HepG2 (cell line): Measurements from ENCODE around the gene STX12. TPM values are rescaled to one million over a fixed set of nuclear protein-coding genes. Genes with fewer than 3 reads are reported as not detected.
A peak's percentile ranks its signal among the peaks of the same experiment; 100 is the strongest.

Source experiments
- ATAC-seq: fragments of 200-7000 bp; cut with Tn5 transposase; 3 replicates; pipeline ENCODE4 v1.9.1; 2020; ENCODE audit warnings: mild to moderate bottlenecking, moderate library complexity
- BruUV-seq: library from RNA; stranded (reverse); fragments of 400-500 nt; replicated peaks from 2 replicates; lab custom pipeline; 2021; lab: Mats Ljungman, UMichigan
- CTCF ChIA-PET: fragments of 300-600 bp; formaldehyde crosslinking; extraction: SDS; loops from one replicate; lab custom pipeline; 2021; ENCODE audit warnings: low total read pairs, inconsistent platforms, low intra/inter-chr PET ratio; lab: Yijun Ruan, JAX
- POLR2A ChIA-PET: fragments of 350-600 bp; sonication (Branson Sonifier 250); formaldehyde crosslinking; loops from one replicate; lab custom pipeline; 2020; ENCODE audit warnings: antibody characterized with exemption, inconsistent platforms; lab: Yijun Ruan, JAX
- DNase-seq: peaks from one replicate; pipeline ENCODE4 v3.0.0-alpha.2; 2015; ENCODE audit warnings: low spot score
- FAIRE-seq: peaks from 3 replicates; lab custom pipeline; 2011; peaks lifted over from hg19 to GRCh38; lab: Jason Lieb, UNC
- H2AFZ ChIP-seq: one replicate; pipeline ENCODE4 v1.6.1; 2011; ENCODE audit warnings: low read length, inconsistent platforms
- H3K27ac ChIP-seq: fragments of 300-600 bp; 3 replicates; pipeline ENCODE4 v1.8.0; 2011; ENCODE audit warnings: mixed run types, mild to moderate bottlenecking, mixed read lengths, low read length, inconsistent platforms; ENCODE audit not compliant: insufficient read depth; ENCODE audit errors: extremely low read length
- H3K27me3 ChIP-seq, 2 experiments: fragments of 200-600 bp in 1 of 2; 2 replicates in 1 of 2; 3 replicates in 1 of 2; pipeline versions ENCODE4 v1.6.0 to v1.8.0; 2011; ENCODE audit warnings: low read length in 2 of 2, mild to moderate bottlenecking in 2 of 2, moderate library complexity in 2 of 2, inconsistent platforms in 1 of 2; ENCODE audit not compliant: insufficient read depth in 2 of 2, control insufficient read depth in 1 of 2
- H3K36me3 ChIP-seq, 2 experiments: fragments of 200-600 bp in 1 of 2; replicated peaks in 1 of 2; 2 replicates in 1 of 2; 3 replicates in 1 of 2; pipeline versions ENCODE4 v1.5.1 to v1.8.0; 2011; ENCODE audit warnings: low read length in 2 of 2, inconsistent platforms in 1 of 2; ENCODE audit not compliant: insufficient read depth in 2 of 2, control insufficient read depth in 1 of 2
- H3K4me1 ChIP-seq: 2 replicates; pipeline ENCODE4 v1.5.1; 2012; ENCODE audit warnings: low read length, inconsistent platforms; ENCODE audit not compliant: insufficient read depth
- H3K4me2 ChIP-seq: 2 replicates; pipeline ENCODE4 v1.6.0; 2011; ENCODE audit warnings: low read depth, low read length, inconsistent platforms
- H3K4me3 ChIP-seq, 3 experiments: fragments of 200-600 bp in 1 of 3; sonication (generic), shearing (Covaris generic) in 1 of 3; replicated peaks in 1 of 3; 2 replicates each; pipeline ENCODE4 v1.5.1; 2011 to 2016; ENCODE audit warnings: low read length in 3 of 3, inconsistent platforms in 2 of 3, low read depth in 2 of 3, mild to moderate bottlenecking in 2 of 3, control low read depth in 1 of 3, mixed read lengths in 1 of 3; ENCODE audit not compliant: insufficient read depth in 1 of 3
- H3K79me2 ChIP-seq: one replicate; pipeline ENCODE4 v1.6.1; 2011; ENCODE audit warnings: low read length, inconsistent platforms; ENCODE audit not compliant: insufficient read depth
- H3K9ac ChIP-seq: 2 replicates; pipeline ENCODE4 v1.6.0; 2011; ENCODE audit warnings: mild to moderate bottlenecking, low read depth, low read length, inconsistent platforms; ENCODE audit not compliant: insufficient read depth
- H3K9me3 ChIP-seq: 2 replicates; pipeline ENCODE4 v1.5.1; 2012; ENCODE audit warnings: mild to moderate bottlenecking, low read length
- H4K20me1 ChIP-seq: 2 replicates; pipeline ENCODE4 v1.6.0; 2011; ENCODE audit warnings: inconsistent platforms, mild to moderate bottlenecking, low read length, moderate library complexity; ENCODE audit not compliant: insufficient read depth
- MAFF ChIP-seq: IDR thresholded peaks from 2 replicates; pipeline ENCODE4 v1.6.1; 2011; ENCODE audit warnings: low read depth, low read length, improper control_type of control experiment
- MXI1 ChIP-seq: IDR thresholded peaks from 3 replicates; pipeline ENCODE4 v1.6.1; 2012; ENCODE audit warnings: low read depth, low read length, inconsistent platforms, borderline replicate concordance
- NCOR1 ChIP-seq: fragments of 200-600 bp; sonication (generic); IDR thresholded peaks from 2 replicates; pipeline ENCODE4 v1.7.0; 2017; ENCODE audit warnings: antibody characterized with exemption, low read length, borderline replicate concordance
- SAP130 ChIP-seq: IDR thresholded peaks from 2 replicates; pipeline ENCODE4 v1.6.1; 2016; ENCODE audit warnings: low read depth
- STAG1 ChIP-seq: sonication (generic); formaldehyde crosslinking; IDR thresholded peaks from 2 replicates; pipeline ENCODE4 v1.4.0; 2020; ENCODE audit warnings: missing genetic modification reagents
- TCF12 ChIP-seq, 2 experiments: fragments of 450-650 bp in 1 of 2; sonication (generic) in 1 of 2; formaldehyde crosslinking in 1 of 2; IDR thresholded peaks; 2 replicates each; pipeline versions ENCODE4 v1.6.1 to v1.8.0; 2017 to 2022; ENCODE audit warnings: antibody characterized with exemption in 1 of 2, mild to moderate bottlenecking in 1 of 2, missing genetic modification reagents in 1 of 2, moderate library complexity in 1 of 2
- THAP9 ChIP-seq: sonication (generic); formaldehyde crosslinking; IDR thresholded peaks from 2 replicates; pipeline ENCODE4; 2020; ENCODE audit warnings: missing genetic modification reagents, mild to moderate bottlenecking, borderline replicate concordance
- ZFP82 ChIP-seq: sonication (generic); formaldehyde crosslinking; IDR thresholded peaks from 2 replicates; pipeline ENCODE4 v1.5.1; 2020; ENCODE audit warnings: mild to moderate bottlenecking, missing genetic modification reagents, borderline replicate concordance
- ZFYVE20 ChIP-seq: sonication (generic); formaldehyde crosslinking; IDR thresholded peaks from 2 replicates; pipeline ENCODE4 v1.8.0; 2023; ENCODE audit warnings: low read depth, mild to moderate bottlenecking, moderate library complexity, missing genetic modification reagents, borderline replicate concordance
- ZNF3 ChIP-seq: IDR thresholded peaks from 2 replicates; pipeline ENCODE4 v1.7.0; 2017; ENCODE audit warnings: inconsistent platforms
- ZNF382 ChIP-seq: sonication (generic); formaldehyde crosslinking; IDR thresholded peaks from 2 replicates; pipeline ENCODE4 v1.5.0; 2020; ENCODE audit warnings: missing genetic modification reagents, mild to moderate bottlenecking, borderline replicate concordance
- WGBS: methylation state at CpG from one replicate; pipeline ENCODE4 v1.1.6; 2017; ENCODE audit warnings: low lambda C conversion rate; 5-methylcytosine and 5-hydroxymethylcytosine counted together
- in situ Hi-C: cut with HindIII; loops from 2 replicates; pipeline ENCODE4 v1.10.0; 2017; ENCODE audit warnings: low pct_unique_long_range_greater_than_20kb; ENCODE audit not compliant: extremely low pct_ligation_motif_present
- intact Hi-C: fragments of 100-400 bp; cut with micrococcal nuclease; formaldehyde crosslinking; loops from one replicate; pipeline ENCODE4 v1.10.0; 2022; ENCODE audit not compliant: unreplicated experiment
- polyA plus RNA-seq, 8 experiments: library from polyadenylated mRNA; depleted of rRNA in 3 of 8; stranded (reverse) in 7 of 8; unstranded in 1 of 8; fragments of >200 nt; fragmentation: Illumina TruSeq in 4 of 8; extraction: Trizol in 4 of 8; gene quantifications; 2 replicates each; pipeline versions ENCODE4 v1.2.1 to v1.2.3, GENCODE V29; 2011 to 2016; ENCODE audit warnings: low read depth in 4 of 8, missing spikeins in 1 of 8, mixed read lengths in 1 of 8; ENCODE audit not compliant: insufficient read depth in 1 of 8
- total RNA-seq, 5 experiments: library from RNA; depleted of rRNA; stranded (reverse); fragments of >200 nt; fragmentation: Illumina TruSeq; extraction: Trizol; gene quantifications; 2 replicates each; pipeline ENCODE4 v1.2.3, GENCODE V29; 2016; ENCODE audit warnings: low read depth in 1 of 5
- TF ChIP-seq, protein P1 (sequence below): sonication (generic); formaldehyde crosslinking; IDR thresholded peaks from 2 replicates; pipeline ENCODE4 v1.5.0; 2020; ENCODE audit warnings: missing genetic modification reagents

The STX12 gene
- total and polyA plus RNA-seq, 2 of the 13 experiments (the other 11 are each of a cell fraction or from before 2014, with no cell fraction given): 9.0 to 19.7 TPM

DNA sequence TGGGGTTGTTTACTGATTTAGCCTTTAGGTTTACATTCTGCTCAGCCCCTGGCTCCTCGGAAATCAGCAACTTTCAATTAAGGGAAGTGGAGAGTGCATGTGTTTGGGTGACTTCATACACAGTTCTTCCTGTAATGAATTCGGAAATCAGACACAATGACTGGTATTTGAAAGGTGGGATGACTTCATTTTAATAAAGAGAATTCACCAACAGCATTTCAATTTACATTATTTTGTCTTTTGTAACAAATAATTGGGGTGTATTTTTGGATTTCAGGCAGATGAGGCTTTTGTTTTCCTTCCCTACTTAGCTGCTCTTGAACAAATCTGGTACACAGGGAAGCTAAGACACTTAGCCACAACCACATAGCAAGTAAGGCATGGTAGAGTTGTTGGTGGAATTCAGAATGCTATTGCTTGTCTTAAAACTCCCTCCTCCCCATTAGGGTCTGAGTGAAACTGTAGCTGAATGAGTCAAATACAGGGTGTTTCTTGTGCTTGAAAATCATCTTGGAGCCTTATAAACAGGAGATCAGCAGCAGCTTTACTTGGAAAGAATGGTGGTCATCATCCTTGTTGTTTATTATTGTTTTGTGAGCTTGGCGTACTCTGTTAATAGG, 917 bp downstream of the STX12 start:
- FAIRE-seq (no peak), DNase-seq (no peak), ATAC-seq (peak; percentile 3; the same call in 2 of the 3 replicates)
- Histone ChIP-seq H3K9ac (peak overlapping the region; percentile 83), H3K4me2 (peak overlapping the region; percentile 81), H3K27me3 (no peaks in the 10 kb centered on the region; a peak in 1 of 5 replicates), H3K4me3 (peak overlapping the region; percentile 77 to 98 (median 88)), H3K9me3 (no peaks in the 10 kb centered on the region), H4K20me1 (no peaks in the 10 kb centered on the region), H2AFZ (no peak overlapping the region), H3K4me1 (peaks cover 30% of the 10 kb centered on the region), H3K36me3 (no peaks in the 10 kb centered on the region; a peak in 1 of 5 replicates), H3K79me2 (peaks cover 23% of the 10 kb centered on the region), H3K27ac (peak overlapping the region; percentile 55)
- in situ Hi-C loops (no loop called here), intact Hi-C loops (loop anchor here (2.0 to 5.0 kb wide), 3 partner anchors 49 to 102 kb away; partner anchors contain the start of genes FAM76A, IFI6 and PPP1R8)
- no TSS peak for BruUV-seq
- 0 out of 2 replicates have a peak, but pooled peaks have one; percentile 35 for TF ChIP-seq ZFP82
- 0 out of 3 replicates have a peak, but pooled peaks have one; percentile 33 for TF ChIP-seq MXI1
- no peak for TF ChIP-seq ZNF382 (CRISPR knock-in tag)
- ChIA-PET CTCF (no interaction called here), POLR2A (interaction anchor here (1.4 to 2.8 kb wide), 5 partner anchors 10 to 408 kb away, joined by 4 to 45 read pairs (median 26); partner anchors contain the start of genes FAM76A and PPP1R8)
- 29% methylated on average over 3 of the region's 3 CpGs for WGBS

DNA sequence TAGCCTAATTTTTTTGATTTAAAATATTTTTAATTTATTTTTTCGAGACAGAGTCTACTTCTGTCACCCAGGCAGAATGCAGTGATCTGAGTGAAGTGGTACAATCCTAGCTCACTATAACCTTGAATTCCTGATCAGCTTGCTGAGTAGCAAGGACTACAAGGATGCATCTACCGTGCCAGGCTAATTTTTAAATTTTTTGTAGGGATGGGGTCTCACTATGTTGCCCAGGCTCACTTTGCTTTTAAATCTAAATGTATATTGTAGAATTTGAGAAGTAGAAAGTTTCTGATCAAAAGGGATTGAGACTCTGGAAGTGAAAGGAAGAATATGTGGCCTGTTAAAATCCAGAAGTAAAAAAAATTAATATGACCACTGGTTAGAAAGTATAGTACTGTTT, 1.6 kb downstream of the STX12 start:
- in situ Hi-C loops: no loop called here
- H3K36me3 ChIP-seq: no peaks in the 10 kb centered on the region; a peak in 1 of 5 replicates
- H3K4me3 ChIP-seq: 0 out of 6 replicates have a peak overlapping the region, but pooled peaks of 2 of the 3 experiments have one; percentile 77 to 88
- ChIA-PET CTCF (no interaction called here), POLR2A (interaction anchor here (2.2 to 2.8 kb wide), 3 partner anchors 11 to 56 kb away, joined by 6 to 45 read pairs (median 27); partner anchors contain the start of genes FAM76A and PPP1R8)
- intact Hi-C loops: loop anchor here (5.0 kb wide), 2 partner anchors 58 to 102 kb away; partner anchors contain the start of genes IFI6 and PPP1R8
- no peaks in the 10 kb centered on the region for H3K9me3 ChIP-seq
- H3K4me2 ChIP-seq: peak overlapping the region; percentile 81; the same call in 1 of the 2 replicates
- H3K4me1 ChIP-seq: peaks cover 24% of the 10 kb centered on the region
- peaks cover 23% of the 10 kb centered on the region for H3K79me2 ChIP-seq
- FAIRE-seq (no peak), ATAC-seq (no peak), DNase-seq (no peak)
- H4K20me1 ChIP-seq: no peaks in the 10 kb centered on the region
- H3K9ac ChIP-seq: 0 out of 2 replicates have a peak overlapping the region, but pooled peaks have one; percentile 83
- WGBS: 63% methylated on average over 2 of the region's 2 CpGs
- no peaks in the 10 kb centered on the region; a peak in 1 of 5 replicates for H3K27me3 ChIP-seq
- H2AFZ ChIP-seq: no peak overlapping the region
- no TSS peak for BruUV-seq
- H3K27ac ChIP-seq: no peak overlapping the region
- TF ChIP-seq, protein P1, sequence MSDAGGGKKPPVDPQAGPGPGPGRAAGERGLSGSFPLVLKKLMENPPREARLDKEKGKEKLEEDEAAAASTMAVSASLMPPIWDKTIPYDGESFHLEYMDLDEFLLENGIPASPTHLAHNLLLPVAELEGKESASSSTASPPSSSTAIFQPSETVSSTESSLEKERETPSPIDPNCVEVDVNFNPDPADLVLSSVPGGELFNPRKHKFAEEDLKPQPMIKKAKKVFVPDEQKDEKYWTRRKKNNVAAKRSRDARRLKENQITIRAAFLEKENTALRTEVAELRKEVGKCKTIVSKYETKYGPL (CRISPR knock-in tag): no peak
- TF ChIP-seq MAFF: no peak
- no peak for TF ChIP-seq STAG1 (CRISPR knock-in tag)
- TF ChIP-seq TCF12 (IDR thresholded peaks at IDR 0.05): no peak
- TF ChIP-seq TCF12 (CRISPR knock-in tag; IDR thresholded peaks at IDR 0.05): no peak
- no peak for TF ChIP-seq SAP130
- no peak for TF ChIP-seq NCOR1
- TF ChIP-seq ZFYVE20 (CRISPR knock-in tag): no peak
- no peak for TF ChIP-seq THAP9
- no peak for TF ChIP-seq ZNF3
